Measurements from ENCODE around the gene FLOT1. TPM values are rescaled to one million over a fixed set of nuclear protein-coding genes. Genes with fewer than 3 reads are reported as not detected.
"Not testable (repeated sequence)": the region's sequence is repeated elsewhere in the genome, so short reads cannot be mapped to it uniquely, and the experiment has no call there.

FLOT1 gene
- total RNA-seq, 1 experiment from 2014 or later = 172 TPM

DNA sequence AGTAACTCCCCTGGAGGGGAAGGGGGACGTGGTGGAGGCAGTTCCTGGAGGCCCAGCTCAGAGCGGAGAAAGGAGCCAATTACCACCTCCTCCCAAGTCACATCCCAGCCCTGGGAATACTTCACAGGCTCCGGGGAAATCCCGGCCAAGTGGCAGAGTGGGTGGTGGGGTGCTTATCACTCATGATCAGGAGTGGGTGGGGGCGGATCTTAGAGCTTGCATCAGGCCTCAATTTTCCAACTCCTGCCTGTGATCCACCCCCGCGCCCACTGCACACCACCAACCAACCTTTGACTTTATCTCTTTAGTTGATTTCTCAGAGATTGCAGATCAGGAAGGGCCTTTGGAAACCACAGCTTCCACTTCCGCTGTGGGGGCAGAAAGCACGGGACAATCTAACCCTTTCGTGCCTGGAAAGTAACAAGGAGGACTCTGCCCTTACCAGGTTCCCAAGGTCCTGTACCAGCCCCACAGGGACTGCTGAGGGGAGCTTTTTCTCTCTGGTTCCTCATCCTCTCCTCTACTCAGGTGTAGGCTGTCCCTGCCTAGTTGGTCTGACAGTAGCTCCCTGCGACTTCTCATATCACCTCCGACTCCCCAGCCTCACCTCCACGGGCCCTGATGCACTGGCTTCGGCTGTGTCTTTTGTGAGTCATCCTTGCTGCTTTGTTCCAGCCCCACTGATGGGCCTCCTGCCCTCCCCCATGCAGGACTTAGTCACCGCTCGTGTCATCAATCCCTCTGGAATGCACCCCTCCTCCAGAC, 26.8 kb upstream of the FLOT1 start:
- in situ Hi-C loops (cut with HindIII; ENCODE audit: low sequenced_read_pairs) = no loop called here
- DNase-seq (ENCODE audit: low spot score) = no peak

DNA sequence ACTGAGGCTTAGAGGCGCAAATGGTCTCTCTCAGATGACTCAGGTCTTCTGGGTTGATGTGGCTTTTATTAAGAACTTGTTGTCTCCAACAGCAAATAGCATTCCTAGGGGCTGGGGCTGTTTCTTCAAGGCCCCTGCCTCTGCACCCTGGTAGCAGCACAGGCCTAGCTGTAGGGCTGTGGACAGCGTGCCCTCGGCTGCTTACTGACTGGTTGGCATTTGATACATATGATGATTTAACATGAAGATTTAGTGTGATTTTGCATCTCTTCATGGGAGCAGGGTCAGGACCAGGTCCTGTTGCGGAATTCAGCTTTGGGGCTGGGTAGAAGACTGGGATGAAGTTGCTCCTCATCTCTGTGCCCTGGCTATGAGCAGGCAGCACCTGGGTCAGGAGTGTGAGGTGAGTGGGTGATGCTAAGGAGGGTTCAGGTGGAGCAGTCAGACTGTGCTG, 26.2 kb upstream of the FLOT1 start:
- no peak for DNase-seq (ENCODE audit: low spot score)

GRCh38 chr6:30767944-30768301, 25.4 kb upstream of the FLOT1 start:
- in situ Hi-C loops (cut with HindIII; ENCODE audit: low sequenced_read_pairs) = no loop called here
- no peak for DNase-seq (ENCODE audit: low spot score)

More for the DNA sequence above, 26.2 kb upstream of the FLOT1 start:
- in situ Hi-C loops (cut with HindIII; ENCODE audit: low sequenced_read_pairs) = no loop called here

- no peak for DNase-seq (ENCODE audit: low spot score)
- in situ Hi-C loops (cut with HindIII; ENCODE audit: low sequenced_read_pairs) = no loop called here
These were observed 24.9 kb upstream of the FLOT1 start for GRCh38 chr6:30767158-30767943.

- in situ Hi-C loops (cut with HindIII; ENCODE audit: low sequenced_read_pairs) = no loop called here
- DNase-seq (ENCODE audit: low spot score) = no peak
These were observed 24.1 kb upstream of the FLOT1 start for GRCh38 chr6:30766461-30767157.

DNA sequence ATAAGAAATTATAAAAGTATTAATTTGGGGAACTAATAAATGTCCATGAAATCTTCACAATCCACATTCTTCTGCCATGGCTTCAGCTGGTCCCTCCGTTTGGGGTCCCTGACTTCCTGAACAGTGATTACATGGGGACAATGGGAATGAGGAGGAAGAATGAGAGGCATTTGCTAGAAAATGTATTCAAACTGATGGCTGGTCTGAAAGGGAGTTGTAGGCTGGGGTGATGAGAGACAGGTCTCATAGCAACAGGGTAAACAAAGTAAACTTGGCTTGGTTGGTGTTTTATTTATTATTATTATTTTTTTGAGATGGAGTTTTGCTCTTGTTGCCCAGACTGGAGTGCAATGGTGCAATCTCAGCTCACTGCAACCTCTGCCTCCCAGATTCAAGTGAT, 23.0 kb upstream of the FLOT1 start:
- DNase-seq (ENCODE audit: low spot score) = peak; percentile 61
- in situ Hi-C loops (cut with HindIII; ENCODE audit: low sequenced_read_pairs) = not testable (repeated sequence)

DNA sequence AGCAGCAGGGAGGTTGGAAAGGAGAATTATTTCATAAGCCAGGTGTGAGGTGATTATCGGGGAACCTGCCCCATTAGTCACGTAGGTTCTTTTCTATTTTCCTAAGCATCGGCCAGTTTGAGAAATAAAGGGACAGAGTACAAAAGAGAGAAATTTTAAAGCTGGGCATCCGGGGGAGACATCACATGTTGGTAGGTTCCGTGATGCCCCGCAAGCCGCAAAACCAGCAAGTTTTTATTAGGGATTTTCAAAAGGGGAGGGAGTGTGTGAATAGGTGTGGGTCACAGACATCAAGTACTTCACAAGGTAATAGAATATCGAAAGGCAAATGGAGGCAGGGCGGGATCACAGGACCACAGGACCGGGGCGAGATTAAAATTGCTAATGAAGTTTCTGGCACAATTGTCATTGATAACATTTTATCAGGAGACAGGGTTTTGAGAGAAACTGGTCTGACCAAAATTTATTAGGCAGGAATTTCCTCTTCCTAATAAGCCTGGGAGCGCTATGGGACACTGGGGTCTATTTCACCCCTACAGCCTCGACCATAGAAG, 22.1 kb upstream of the FLOT1 start:
- peak; percentile 31 for DNase-seq (ENCODE audit: low spot score)
- in situ Hi-C loops (cut with HindIII; ENCODE audit: low sequenced_read_pairs) = not testable (repeated sequence)

DNA sequence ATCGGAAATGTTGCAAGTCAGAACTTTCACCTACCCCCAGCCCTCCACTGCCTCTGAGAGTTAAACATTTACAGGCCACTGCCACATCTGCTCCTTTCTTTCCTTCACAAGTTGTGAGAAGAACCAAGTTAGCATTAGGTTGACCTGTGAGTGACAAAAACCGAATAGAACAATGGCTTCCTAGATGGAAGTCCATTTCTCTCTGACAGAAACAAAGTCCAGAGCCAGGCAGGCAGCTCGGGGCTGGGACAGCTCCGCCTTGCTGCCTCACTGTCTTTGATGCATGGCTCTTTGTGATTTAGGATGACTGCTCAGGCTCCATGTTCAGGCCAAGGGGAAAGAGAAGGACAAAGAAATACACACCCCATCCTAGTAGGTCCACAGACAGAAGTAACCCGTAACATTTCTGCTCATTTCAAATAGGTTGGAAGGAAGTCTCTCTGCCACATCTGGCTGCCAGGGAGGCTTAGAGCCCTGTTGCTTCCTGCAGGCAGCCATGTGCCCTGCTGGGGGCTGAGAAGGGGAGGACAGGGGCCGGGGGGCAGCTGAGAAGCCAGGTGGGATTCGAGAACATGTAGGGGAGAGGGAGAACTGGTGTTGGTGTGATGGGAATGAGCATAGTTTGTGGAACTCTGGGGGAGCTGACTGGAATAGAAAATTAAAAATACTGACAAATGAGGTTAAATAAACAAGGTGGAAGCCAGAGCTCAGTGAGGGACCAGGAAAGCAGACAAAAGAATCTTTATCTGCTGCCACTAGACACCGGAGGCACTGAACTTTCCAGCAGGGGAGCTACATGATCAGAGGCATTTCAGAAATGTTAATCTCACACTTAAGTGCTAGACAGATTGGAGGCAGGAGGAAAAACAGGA, 21.4 kb upstream of the FLOT1 start:
- peak; percentile 81 for DNase-seq (ENCODE audit: low spot score)
- in situ Hi-C loops (cut with HindIII; ENCODE audit: low sequenced_read_pairs) = no loop called here

GRCh38 chr6:30763155-30763617, 20.7 kb upstream of the FLOT1 start:
- DNase-seq (ENCODE audit: low spot score) = no peak
- in situ Hi-C loops (cut with HindIII; ENCODE audit: low sequenced_read_pairs) = no loop called here

DNA sequence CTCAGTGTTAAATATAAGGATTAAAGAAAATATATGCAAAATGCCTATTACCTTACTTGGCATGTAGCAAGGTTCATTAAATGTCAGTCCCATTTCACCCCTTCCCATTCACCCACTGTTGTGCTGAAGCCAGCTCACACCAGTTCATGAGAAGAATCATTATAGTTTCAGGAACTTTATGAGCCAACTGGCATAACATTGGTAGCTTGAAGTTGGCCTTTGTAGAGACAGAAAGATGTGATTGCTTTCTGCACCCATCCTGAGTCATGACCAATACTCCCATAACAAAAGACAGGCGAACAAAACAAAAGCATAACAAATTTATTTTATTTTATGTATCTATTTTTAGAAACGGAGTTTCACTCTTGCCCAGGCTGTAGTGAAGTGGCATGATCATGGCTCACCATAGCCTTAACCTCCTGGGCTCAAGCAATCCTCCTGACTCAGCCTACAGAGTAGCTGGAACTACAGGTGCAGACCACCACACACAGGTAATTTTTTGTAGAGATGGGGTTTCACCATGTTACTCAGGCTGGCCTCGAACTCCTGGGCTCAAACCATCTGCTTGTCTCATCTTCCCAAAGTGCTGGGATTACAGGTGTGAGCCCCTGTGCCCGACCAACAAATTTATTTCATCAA, 19.4 kb upstream of the FLOT1 start:
- in situ Hi-C loops (cut with HindIII; ENCODE audit: low sequenced_read_pairs) = no loop called here
- no peak for DNase-seq (ENCODE audit: low spot score)

DNA sequence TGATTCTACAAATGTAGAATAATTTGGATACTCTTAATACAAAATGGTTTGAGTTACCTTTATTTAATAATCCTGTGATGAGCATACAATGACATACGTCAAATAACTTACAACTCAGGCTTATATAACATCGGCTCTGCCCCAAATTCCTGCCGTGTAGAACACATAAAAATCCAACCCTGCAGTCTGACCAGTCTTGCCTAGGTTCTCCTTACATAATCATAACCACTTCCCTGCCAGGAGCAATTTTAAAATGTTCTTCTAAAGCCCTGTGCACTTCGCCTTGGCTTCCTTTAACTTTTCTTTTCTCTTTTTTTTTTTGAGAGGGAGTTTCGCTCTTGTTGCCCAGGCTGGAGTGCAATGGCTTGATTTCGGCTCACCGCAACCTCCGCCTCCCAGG, 18.1 kb upstream of the FLOT1 start:
- in situ Hi-C loops (cut with HindIII; ENCODE audit: low sequenced_read_pairs) = no loop called here
- no peak for DNase-seq (ENCODE audit: low spot score)

DNA sequence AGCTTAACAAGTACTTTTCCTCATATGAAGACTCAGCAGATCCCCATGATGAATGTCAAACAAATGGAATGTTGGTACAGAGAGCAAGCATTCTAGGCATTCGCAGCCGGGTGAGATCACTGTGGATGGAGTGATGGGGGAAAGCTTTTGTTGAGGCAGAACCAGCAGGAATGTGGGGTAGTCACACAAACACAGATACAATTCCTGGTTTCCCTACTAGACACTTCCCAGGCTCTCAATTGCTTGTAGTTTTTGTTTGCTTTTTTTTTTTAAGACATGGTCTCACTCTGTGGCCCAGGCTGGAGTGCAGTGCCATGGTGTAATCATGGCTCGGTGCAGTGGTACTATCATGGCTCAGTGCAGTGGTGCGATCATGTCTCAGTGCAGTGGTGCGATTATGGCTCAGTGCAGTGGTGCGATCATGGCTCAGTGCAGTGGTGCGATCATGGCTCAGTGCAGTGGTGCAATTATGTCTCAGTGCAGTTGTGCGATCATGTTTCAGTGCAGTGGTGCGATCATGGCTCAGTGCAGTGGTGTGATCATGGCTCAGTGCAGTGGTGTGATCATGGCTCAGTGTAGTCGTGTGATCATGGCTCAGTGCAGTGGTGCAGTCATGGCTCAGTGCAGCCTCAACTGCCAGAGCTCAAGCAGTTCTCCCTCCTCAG, 17.2 kb upstream of the FLOT1 start:
- in situ Hi-C loops (cut with HindIII; ENCODE audit: low sequenced_read_pairs) = no loop called here
- DNase-seq (ENCODE audit: low spot score) = no peak

DNA sequence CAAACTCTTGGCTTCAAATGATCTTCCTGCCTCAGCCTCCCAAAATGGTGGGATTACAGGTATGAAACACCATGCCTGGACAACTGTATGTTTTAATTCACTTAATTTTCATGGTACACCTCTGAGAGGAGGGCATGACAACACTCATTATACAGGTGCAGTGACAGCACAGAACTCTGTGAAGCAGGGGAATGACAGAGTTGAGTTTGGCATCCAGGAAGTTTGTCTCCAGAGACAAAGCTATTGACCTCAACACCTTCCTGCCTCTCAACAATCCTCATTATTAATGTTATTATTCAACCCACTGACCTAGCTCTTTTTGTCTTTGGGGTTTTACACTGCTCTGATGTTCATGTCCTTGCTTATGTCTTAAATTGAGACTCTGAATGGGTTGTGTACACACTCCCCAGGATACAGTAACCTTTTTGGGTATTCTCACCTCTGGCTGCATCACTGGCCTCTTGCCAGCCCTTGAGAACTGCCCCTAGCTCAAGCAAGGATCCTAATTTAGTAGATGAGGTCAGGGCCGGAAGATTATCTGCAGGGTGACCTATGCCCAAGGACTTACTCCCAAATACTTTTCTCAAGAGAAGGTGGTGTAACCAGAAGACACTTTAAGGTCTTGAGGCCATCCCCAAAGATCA, 14.9 kb upstream of the FLOT1 start:
- in situ Hi-C loops (cut with HindIII; ENCODE audit: low sequenced_read_pairs) = no loop called here
- DNase-seq (ENCODE audit: low spot score) = no peak

DNA sequence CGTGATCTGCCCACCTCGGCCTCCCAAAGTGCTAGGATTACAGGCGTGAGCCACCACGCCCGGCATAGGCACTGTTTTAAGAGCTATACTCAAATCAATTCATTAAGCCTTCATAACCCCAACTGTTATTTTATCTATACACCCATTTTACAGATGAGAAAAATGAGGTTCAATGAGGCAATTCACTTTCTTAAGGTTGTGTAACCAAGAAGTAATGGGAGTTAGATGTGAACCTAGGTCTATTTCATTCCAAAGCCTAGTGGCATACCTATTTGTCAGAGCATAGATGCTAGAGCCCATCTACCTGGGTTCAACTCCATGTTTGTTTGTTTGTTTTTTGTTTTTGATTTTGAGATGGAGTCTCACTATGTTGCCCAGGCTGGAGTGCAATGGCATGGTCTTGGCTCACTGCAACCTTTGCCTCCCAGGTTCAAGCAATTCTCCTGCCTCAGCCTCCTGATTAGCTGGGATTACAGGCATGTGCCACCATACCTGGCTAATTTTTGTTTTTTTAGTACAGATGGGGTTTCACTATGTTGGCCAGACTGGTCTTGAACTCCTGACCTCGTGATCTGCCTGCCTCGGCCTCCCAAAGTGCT, 14.0 kb upstream of the FLOT1 start:
- DNase-seq (ENCODE audit: low spot score); in situ Hi-C loops (cut with HindIII; ENCODE audit: low sequenced_read_pairs): not testable (repeated sequence)

- in situ Hi-C loops (cut with HindIII; ENCODE audit: low sequenced_read_pairs) = no loop called here
- no peak for DNase-seq (ENCODE audit: low spot score)
These were observed 12.1 kb upstream of the FLOT1 start for GRCh38 chr6:30754631-30755030.

GRCh38 chr6:30752157-30752927, 9.9 kb upstream of the FLOT1 start:
- no peak for DNase-seq (ENCODE audit: low spot score)

More at GRCh38 chr6:30752157-30752927, 9.9 kb upstream of the FLOT1 start:
- in situ Hi-C loops (cut with HindIII; ENCODE audit: low sequenced_read_pairs) = no loop called here

Data from G401 (cell line).